Measurements from ENCODE around the gene LRP2BP. TPM values are rescaled to one million over a fixed set of nuclear protein-coding genes. Genes with fewer than 3 reads are reported as not detected.

Gene LRP2BP
- polyA plus RNA-seq, 2 donors, result 0.18 to 0.31 TPM

GRCh38 chr4:185382754-185383153 lies 13.0 kb downstream of the LRP2BP start:
- H3K27ac ChIP-seq (ENCODE audit: low read depth in 2 of 2, low read length in 1 of 2), result no peak overlapping the region

GRCh38 chr4:185381288-185382196 lies 14.2 kb downstream of the LRP2BP start:
- H3K27me3 ChIP-seq (ENCODE audit: control insufficient read depth in 1 of 2, insufficient read depth in 2 of 2, low read length in 2 of 2), result no peaks in the 10 kb centered on the region
- no peak overlapping the region for H3K4me3 ChIP-seq (ENCODE audit: low read depth in 1 of 2, low read length in 2 of 2)
- no peaks in the 10 kb centered on the region for H3K36me3 ChIP-seq (ENCODE audit: control insufficient read depth in 2 of 2, insufficient read depth in 2 of 2, low read length in 1 of 2)
- WGBS, 2 donors, result 35 to 48% methylated on average over 4 of the region's 4 CpGs
- no peak overlapping the region for H3K27ac ChIP-seq (ENCODE audit: low read depth in 2 of 2, low read length in 1 of 2)
- H3K9me3 ChIP-seq (ENCODE audit: control insufficient read depth in 2 of 2, insufficient read depth in 1 of 2, low read depth in 1 of 2, low read length in 1 of 2), result no peaks in the 10 kb centered on the region
- H3K4me1 ChIP-seq (ENCODE audit: control insufficient read depth in 2 of 2, insufficient read depth in 2 of 2, low read length in 1 of 2), result no peaks in the 10 kb centered on the region

More at GRCh38 chr4:185382754-185383153, 13.0 kb downstream of the LRP2BP start:
- no peak overlapping the region for H3K4me3 ChIP-seq (ENCODE audit: low read depth in 1 of 2, low read length in 2 of 2)
- no peaks in the 10 kb centered on the region for H3K9me3 ChIP-seq (ENCODE audit: control insufficient read depth in 2 of 2, insufficient read depth in 1 of 2, low read depth in 1 of 2, low read length in 1 of 2)
- H3K4me1 ChIP-seq (ENCODE audit: control insufficient read depth in 2 of 2, insufficient read depth in 2 of 2, low read length in 1 of 2), result peaks cover 0 to 2% of the 10 kb centered on the region in 2 donors
- H3K36me3 ChIP-seq (ENCODE audit: control insufficient read depth in 2 of 2, insufficient read depth in 2 of 2, low read length in 1 of 2), result no peaks in the 10 kb centered on the region
- no peaks in the 10 kb centered on the region for H3K27me3 ChIP-seq (ENCODE audit: control insufficient read depth in 1 of 2, insufficient read depth in 2 of 2, low read length in 2 of 2)

- H3K4me3 ChIP-seq (ENCODE audit: low read depth in 1 of 2, low read length in 2 of 2), result no peak overlapping the region
- H3K36me3 ChIP-seq (ENCODE audit: control insufficient read depth in 2 of 2, insufficient read depth in 2 of 2, low read length in 1 of 2), result no peaks in the 10 kb centered on the region
- H3K4me1 ChIP-seq (ENCODE audit: control insufficient read depth in 2 of 2, insufficient read depth in 2 of 2, low read length in 1 of 2), result no peaks in the 10 kb centered on the region
- WGBS, 2 donors, result 94 to 96% methylated on average over 1 of the region's 1 CpG
- H3K27ac ChIP-seq (ENCODE audit: low read depth in 2 of 2, low read length in 1 of 2), result no peak overlapping the region
- H3K27me3 ChIP-seq (ENCODE audit: control insufficient read depth in 1 of 2, insufficient read depth in 2 of 2, low read length in 2 of 2), result no peaks in the 10 kb centered on the region
- H3K9me3 ChIP-seq (ENCODE audit: control insufficient read depth in 2 of 2, insufficient read depth in 1 of 2, low read depth in 1 of 2, low read length in 1 of 2), result no peaks in the 10 kb centered on the region
Observed at GRCh38 chr4:185380320-185380719, 15.4 kb downstream of the LRP2BP start.

GRCh38 chr4:185379326-185380295 lies 16.1 kb downstream of the LRP2BP start:
- Histone ChIP-seq H3K36me3 (ENCODE audit: control insufficient read depth in 2 of 2, insufficient read depth in 2 of 2, low read length in 1 of 2) (no peaks in the 10 kb centered on the region), H3K9me3 (ENCODE audit: control insufficient read depth in 2 of 2, insufficient read depth in 1 of 2, low read depth in 1 of 2, low read length in 1 of 2) (no peaks in the 10 kb centered on the region), H3K27ac (ENCODE audit: low read depth in 2 of 2, low read length in 1 of 2) (no peak overlapping the region), H3K4me1 (ENCODE audit: control insufficient read depth in 2 of 2, insufficient read depth in 2 of 2, low read length in 1 of 2) (no peaks in the 10 kb centered on the region), H3K27me3 (ENCODE audit: control insufficient read depth in 1 of 2, insufficient read depth in 2 of 2, low read length in 2 of 2) (no peaks in the 10 kb centered on the region), H3K4me3 (ENCODE audit: low read depth in 1 of 2, low read length in 2 of 2) (no peak overlapping the region)
- WGBS, 2 donors, result 93 to 94% methylated on average over 13 of the region's 13 CpGs

GRCh38 chr4:185378264-185378663 lies 17.5 kb downstream of the LRP2BP start:
- WGBS, 2 donors, result 90 to 98% methylated on average over 6 of the region's 6 CpGs
- H3K9me3 ChIP-seq (ENCODE audit: control insufficient read depth in 2 of 2, insufficient read depth in 1 of 2, low read depth in 1 of 2, low read length in 1 of 2), result no peaks in the 10 kb centered on the region
- H3K4me3 ChIP-seq (ENCODE audit: low read depth in 1 of 2, low read length in 2 of 2), result no peak overlapping the region
- no peak overlapping the region for H3K27ac ChIP-seq (ENCODE audit: low read depth in 2 of 2, low read length in 1 of 2)
- H3K27me3 ChIP-seq (ENCODE audit: control insufficient read depth in 1 of 2, insufficient read depth in 2 of 2, low read length in 2 of 2), result no peaks in the 10 kb centered on the region
- no peaks in the 10 kb centered on the region for H3K4me1 ChIP-seq (ENCODE audit: control insufficient read depth in 2 of 2, insufficient read depth in 2 of 2, low read length in 1 of 2)
- H3K36me3 ChIP-seq (ENCODE audit: control insufficient read depth in 2 of 2, insufficient read depth in 2 of 2, low read length in 1 of 2), result no peaks in the 10 kb centered on the region

DNA sequence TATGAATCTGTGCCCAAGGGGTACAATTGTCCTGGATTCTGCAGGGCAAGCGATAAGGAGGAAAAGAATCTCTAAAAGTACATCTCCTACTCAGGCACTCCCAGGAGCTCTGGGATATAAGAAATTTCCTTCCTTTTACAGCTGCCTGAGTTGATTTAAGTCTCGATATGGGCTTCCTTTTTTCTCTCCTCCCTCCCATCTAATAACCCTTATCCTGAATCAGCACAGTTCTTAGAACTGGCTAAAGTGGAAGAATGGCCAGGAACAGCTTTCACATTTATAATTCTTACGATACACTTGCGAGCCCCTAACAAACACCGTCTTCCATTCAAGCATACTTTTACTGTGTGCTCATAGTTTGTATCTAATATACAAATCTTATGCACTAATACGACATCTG lies 21.2 kb downstream of the LRP2BP start:
- Histone ChIP-seq H3K9me3 (ENCODE audit: control insufficient read depth in 2 of 2, insufficient read depth in 1 of 2, low read depth in 1 of 2, low read length in 1 of 2) (no peaks in the 10 kb centered on the region), H3K27me3 (ENCODE audit: control insufficient read depth in 1 of 2, insufficient read depth in 2 of 2, low read length in 2 of 2) (no peaks in the 10 kb centered on the region), H3K4me3 (ENCODE audit: low read depth in 1 of 2, low read length in 2 of 2) (no peak overlapping the region), H3K36me3 (ENCODE audit: control insufficient read depth in 2 of 2, insufficient read depth in 2 of 2, low read length in 1 of 2) (peaks cover 0 to 6% of the 10 kb centered on the region in 2 donors), H3K4me1 (ENCODE audit: control insufficient read depth in 2 of 2, insufficient read depth in 2 of 2, low read length in 1 of 2) (no peaks in the 10 kb centered on the region), H3K27ac (ENCODE audit: low read depth in 2 of 2, low read length in 1 of 2) (no peak overlapping the region)
- 82 to 84% methylated on average over 6 of the region's 6 CpGs for WGBS, 2 donors

DNA sequence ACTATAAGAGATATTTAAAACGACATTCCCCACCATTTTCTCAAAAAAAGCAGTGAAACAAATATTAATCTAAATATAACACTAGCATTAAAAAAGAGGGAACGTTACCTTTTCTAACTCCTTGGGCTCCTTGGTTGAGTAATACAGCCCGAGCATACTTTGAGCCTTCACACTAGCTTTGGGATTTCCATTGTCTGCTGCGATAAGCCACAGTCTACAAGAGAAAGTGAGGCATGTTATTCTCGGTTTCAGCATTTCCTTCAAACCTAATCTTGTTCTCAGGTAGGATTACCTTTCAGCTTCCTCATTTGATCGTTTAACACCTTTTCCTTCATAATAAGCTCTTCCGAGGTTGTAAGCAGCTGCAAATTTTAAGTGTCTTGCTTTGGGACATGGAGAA lies 21.7 kb downstream of the LRP2BP start:
- no peak overlapping the region for H3K4me3 ChIP-seq (ENCODE audit: low read depth in 1 of 2, low read length in 2 of 2)
- no peaks in the 10 kb centered on the region for H3K4me1 ChIP-seq (ENCODE audit: control insufficient read depth in 2 of 2, insufficient read depth in 2 of 2, low read length in 1 of 2)
- H3K27ac ChIP-seq (ENCODE audit: low read depth in 2 of 2, low read length in 1 of 2), result no peak overlapping the region
- peaks cover 0 to 6% of the 10 kb centered on the region in 2 donors for H3K36me3 ChIP-seq (ENCODE audit: control insufficient read depth in 2 of 2, insufficient read depth in 2 of 2, low read length in 1 of 2)
- WGBS, 2 donors, result 82 to 87% methylated on average over 7 of the region's 7 CpGs
- H3K9me3 ChIP-seq (ENCODE audit: control insufficient read depth in 2 of 2, insufficient read depth in 1 of 2, low read depth in 1 of 2, low read length in 1 of 2), result no peaks in the 10 kb centered on the region
- no peaks in the 10 kb centered on the region for H3K27me3 ChIP-seq (ENCODE audit: control insufficient read depth in 1 of 2, insufficient read depth in 2 of 2, low read length in 2 of 2)

GRCh38 chr4:185371702-185372101 lies 24.0 kb downstream of the LRP2BP start:
- Histone ChIP-seq H3K36me3 (ENCODE audit: control insufficient read depth in 2 of 2, insufficient read depth in 2 of 2, low read length in 1 of 2) (peaks cover 0 to 9% of the 10 kb centered on the region in 2 donors), H3K9me3 (ENCODE audit: control insufficient read depth in 2 of 2, insufficient read depth in 1 of 2, low read depth in 1 of 2, low read length in 1 of 2) (no peaks in the 10 kb centered on the region), H3K27ac (ENCODE audit: low read depth in 2 of 2, low read length in 1 of 2) (no peak overlapping the region), H3K4me1 (ENCODE audit: control insufficient read depth in 2 of 2, insufficient read depth in 2 of 2, low read length in 1 of 2) (no peaks in the 10 kb centered on the region), H3K4me3 (ENCODE audit: low read depth in 1 of 2, low read length in 2 of 2) (no peak overlapping the region), H3K27me3 (ENCODE audit: control insufficient read depth in 1 of 2, insufficient read depth in 2 of 2, low read length in 2 of 2) (no peaks in the 10 kb centered on the region)
- WGBS, 2 donors, result 96 to 99% methylated on average over 11 of the region's 11 CpGs

DNA sequence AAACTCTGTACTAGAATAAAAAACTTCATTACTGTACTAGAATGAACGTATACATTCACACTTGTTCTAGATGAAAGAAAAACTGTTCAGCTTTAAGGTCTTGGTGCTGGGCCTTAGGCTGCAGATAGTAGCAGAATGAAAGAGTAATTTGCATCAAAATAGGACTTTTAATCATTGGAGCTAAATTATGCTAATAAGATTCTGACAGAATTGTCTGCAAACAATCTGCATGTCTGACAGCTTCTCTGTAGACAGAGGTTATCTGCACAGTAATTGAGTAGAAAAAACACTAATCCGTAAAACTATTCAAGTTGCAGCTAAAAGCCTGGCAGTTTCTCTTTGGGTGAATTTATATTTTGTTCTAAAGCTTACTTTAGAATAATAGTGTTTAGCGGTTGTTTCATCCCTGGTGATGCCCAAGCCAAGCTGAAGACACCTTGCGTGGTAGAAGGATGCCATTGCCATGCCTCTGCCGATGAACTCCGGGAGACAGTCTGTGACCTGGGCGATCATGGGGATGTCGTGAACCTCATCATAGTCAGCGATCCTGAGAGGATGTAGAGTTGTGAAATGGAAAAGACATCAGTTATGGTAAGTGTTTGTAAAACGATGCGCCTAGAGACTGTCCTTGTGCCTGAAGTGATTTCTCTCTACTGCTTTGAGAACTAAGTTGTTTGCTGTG lies 25.3 kb downstream of the LRP2BP start:
- Histone ChIP-seq H3K27ac (ENCODE audit: low read depth in 2 of 2, low read length in 1 of 2) (no peak overlapping the region), H3K27me3 (ENCODE audit: control insufficient read depth in 1 of 2, insufficient read depth in 2 of 2, low read length in 2 of 2) (no peaks in the 10 kb centered on the region), H3K9me3 (ENCODE audit: control insufficient read depth in 2 of 2, insufficient read depth in 1 of 2, low read depth in 1 of 2, low read length in 1 of 2) (no peaks in the 10 kb centered on the region), H3K4me3 (ENCODE audit: low read depth in 1 of 2, low read length in 2 of 2) (no peak overlapping the region), H3K4me1 (ENCODE audit: control insufficient read depth in 2 of 2, insufficient read depth in 2 of 2, low read length in 1 of 2) (no peaks in the 10 kb centered on the region), H3K36me3 (ENCODE audit: control insufficient read depth in 2 of 2, insufficient read depth in 2 of 2, low read length in 1 of 2) (peaks cover 0 to 9% of the 10 kb centered on the region in 2 donors)
- WGBS, 2 donors, result 97 to 99% methylated on average over 11 of the region's 11 CpGs
